HCT116 (cell line): ENCODE measurements around the gene EZH2. TPM values are rescaled to one million over a fixed set of nuclear protein-coding genes. Genes with fewer than 3 reads are reported as not detected.

Experiments
- ATAC-seq: fragments of 200-7000 bp; cut with Tn5 transposase; 2 replicates; pipeline ENCODE4 v1.9.1; 2020; ENCODE audit warnings: mild to moderate bottlenecking, moderate library complexity
- BruUV-seq: library from RNA; stranded (reverse); fragments of 400-500 nt; replicated peaks from 2 replicates; lab custom pipeline; 2021; lab: Mats Ljungman, UMichigan
- CTCF ChIA-PET: fragments of 300-600 bp; sonication (Branson Sonifier 250); formaldehyde crosslinking; loops from one replicate; lab custom pipeline; 2021; ENCODE audit warnings: antibody characterized with exemption; lab: Charles Lee
- POLR2A ChIA-PET: fragments of 300-600, 350-600 bp; sonication (Branson Sonifier 250); formaldehyde crosslinking; loops from one replicate; lab custom pipeline; 2021; ENCODE audit warnings: antibody characterized with exemption; lab: Charles Lee
- RAD21 ChIA-PET, 2 experiments: fragments of 300-600 bp; sonication (Branson Sonifier 250); formaldehyde crosslinking; loops; one replicate each; lab custom pipeline; 2023; ENCODE audit warnings: low total read pairs in 2 of 2; ENCODE audit not compliant: uncharacterized antibody in 2 of 2, unreplicated experiment in 2 of 2, low non-redundant PET in 1 of 2; lab: Charles Lee
- DNase-seq: peaks from one replicate; pipeline ENCODE4 v3.0.0-alpha.2; 2010; ENCODE audit warnings: low read depth, low spot score
- H2AFZ ChIP-seq: fragments of 200-600 bp; shearing (Covaris generic), sonication (generic); 2 replicates; pipeline ENCODE4 v1.6.1; 2017; ENCODE audit warnings: low read depth, mixed run types, mixed read lengths, antibody characterized with exemption, low read length; ENCODE audit not compliant: poor library complexity, severe bottlenecking
- H3K27ac ChIP-seq: 2 replicates; pipeline ENCODE4 v1.5.1; 2012; ENCODE audit warnings: low read depth, low read length
- H3K27me3 ChIP-seq: fragments of 200-600 bp; sonication (generic); 2 replicates; pipeline ENCODE4 v1.6.1; 2016; ENCODE audit warnings: mixed run types, low read length, mixed read lengths; ENCODE audit not compliant: insufficient read depth
- H3K36me3 ChIP-seq, 2 experiments: fragments of 200-500 bp in 1 of 2; fragments of 200-600 bp in 1 of 2; sonication (Bioruptor generic) in 1 of 2; sonication (generic) in 1 of 2; 2 replicates each; pipeline versions ENCODE4 v1.5.1 to v1.6.1; 2014 to 2016; ENCODE audit warnings: low read length in 2 of 2, inconsistent platforms in 1 of 2, mixed read lengths in 1 of 2, mixed run types in 1 of 2; ENCODE audit not compliant: insufficient read depth in 2 of 2, control insufficient read depth in 1 of 2
- H3K4me1 ChIP-seq, 2 experiments: fragments of 200-600 bp in 1 of 2; sonication (generic) in 1 of 2; 2 replicates each; pipeline versions ENCODE4 v1.5.1 to v1.6.1; 2012 to 2017; ENCODE audit warnings: low read length in 2 of 2, inconsistent platforms in 1 of 2, mild to moderate bottlenecking in 1 of 2, mixed read lengths in 1 of 2, mixed run types in 1 of 2, moderate library complexity in 1 of 2; ENCODE audit not compliant: insufficient read depth in 2 of 2, control insufficient read depth in 1 of 2
- H3K4me2 ChIP-seq: fragments of 200-600 bp; sonication (generic); 2 replicates; pipeline ENCODE4 v1.6.1; 2017; ENCODE audit warnings: mixed run types, low read length, mixed read lengths
- H3K4me3 ChIP-seq, 2 experiments: fragments of 200-600 bp in 1 of 2; sonication (generic) in 1 of 2; replicated peaks in 1 of 2; 2 replicates each; pipeline ENCODE4 v1.5.1; 2011 to 2016; ENCODE audit warnings: low read length in 2 of 2, control low read depth in 1 of 2, low read depth in 1 of 2, mild to moderate bottlenecking in 1 of 2, mixed read lengths in 1 of 2, mixed run types in 1 of 2
- H3K79me2 ChIP-seq: fragments of 200-600 bp; sonication (generic); 2 replicates; pipeline ENCODE4 v1.6.1; 2017; ENCODE audit warnings: mild to moderate bottlenecking, mixed run types, low read length, moderate library complexity, mixed read lengths; ENCODE audit not compliant: insufficient read depth
- H3K9ac ChIP-seq: fragments of 200-600 bp; sonication (generic); 2 replicates; pipeline ENCODE4 v1.6.1; 2016; ENCODE audit warnings: low read length, mixed read lengths
- H3K9me2 ChIP-seq: fragments of 200-600 bp; sonication (generic), shearing (Covaris generic); 2 replicates; pipeline ENCODE4 v1.6.1; 2017; ENCODE audit warnings: mixed run types, mild to moderate bottlenecking, moderate library complexity; ENCODE audit not compliant: insufficient read depth
- H3K9me3 ChIP-seq, 2 experiments: fragments of 200-500 bp in 1 of 2; fragments of 200-600 bp in 1 of 2; sonication (Bioruptor generic) in 1 of 2; sonication (generic) in 1 of 2; 2 replicates each; pipeline ENCODE4 v1.6.1; 2014 to 2017; ENCODE audit warnings: low read length in 2 of 2, mixed read lengths in 2 of 2, inconsistent platforms in 1 of 2, low read depth in 1 of 2, mild to moderate bottlenecking in 1 of 2, mixed run types in 1 of 2, moderate library complexity in 1 of 2; ENCODE audit not compliant: control insufficient read depth in 1 of 2, insufficient read depth in 1 of 2
- H4K20me1 ChIP-seq: fragments of 200-600 bp; sonication (generic), shearing (Covaris generic); 2 replicates; pipeline ENCODE4 v1.6.1; 2017; ENCODE audit warnings: mixed run types, mild to moderate bottlenecking, moderate library complexity; ENCODE audit not compliant: insufficient read depth
- CEBPB ChIP-seq: IDR thresholded peaks from 2 replicates; pipeline ENCODE4 v1.6.1; 2012; ENCODE audit warnings: low read depth
- EGR1 ChIP-seq: IDR thresholded peaks from 2 replicates; pipeline ENCODE4 v1.6.1; 2012; ENCODE audit warnings: low read depth
- ELF1 ChIP-seq: IDR thresholded peaks from 2 replicates; pipeline ENCODE4 v1.6.1; 2012; ENCODE audit warnings: low read depth, borderline replicate concordance
- EZH2phosphoT487 ChIP-seq: fragments of 200-600 bp; IDR thresholded peaks from 2 replicates; pipeline ENCODE4 v1.6.1; 2018; ENCODE audit warnings: antibody characterized with exemption, borderline replicate concordance
- JUND ChIP-seq: IDR thresholded peaks from 2 replicates; pipeline ENCODE4 v1.6.1; 2012
- MAX ChIP-seq: IDR thresholded peaks from 2 replicates; pipeline ENCODE4 v1.6.1; 2012
- POLR2AphosphoS5 ChIP-seq: IDR thresholded peaks from 2 replicates; pipeline ENCODE4 v1.6.1; 2011; ENCODE audit warnings: mild to moderate bottlenecking, low read depth, low read length, moderate library complexity
- RAD21 ChIP-seq: IDR thresholded peaks from 2 replicates; pipeline ENCODE4 v1.6.1; 2012; ENCODE audit warnings: low read depth, mild to moderate bottlenecking
- REST ChIP-seq: IDR thresholded peaks from 2 replicates; pipeline ENCODE4 v1.6.1; 2012; ENCODE audit warnings: low read depth
- SIN3A ChIP-seq: IDR thresholded peaks from 2 replicates; pipeline ENCODE4 v1.6.1; 2012; ENCODE audit warnings: low read depth
- SP1 ChIP-seq: IDR thresholded peaks from 2 replicates; pipeline ENCODE4 v1.6.1; 2012; ENCODE audit warnings: low read depth
- SRF ChIP-seq: IDR thresholded peaks from 2 replicates; pipeline ENCODE4 v1.6.1; 2012; ENCODE audit warnings: low read depth
- TCF7L2 ChIP-seq: IDR thresholded peaks from 2 replicates; pipeline ENCODE4 v1.7.0; 2011; ENCODE audit warnings: borderline replicate concordance, inconsistent platforms; ENCODE audit not compliant: insufficient read depth, insufficient read length; ENCODE audit errors: extremely low read depth
- YY1 ChIP-seq: IDR thresholded peaks from 2 replicates; pipeline ENCODE4 v1.6.1; 2011; ENCODE audit warnings: low read length, low read depth, moderate library complexity, mild to moderate bottlenecking; ENCODE audit not compliant: insufficient replicate concordance; ENCODE audit errors: extremely low read depth
- ZFX ChIP-seq: fragments of 450-650 bp; IDR thresholded peaks from 2 replicates; pipeline ENCODE4 v1.6.1; 2017
- ZNF274 ChIP-seq: fragments of 200-500 bp; sonication (Bioruptor generic); IDR thresholded peaks from 2 replicates; pipeline ENCODE4 v1.6.1; 2014; ENCODE audit warnings: mild to moderate bottlenecking, low read depth, low read length, inconsistent platforms
- intact Hi-C: fragments of 100-400 bp; cut with micrococcal nuclease; formaldehyde crosslinking; loops from 2 replicates; pipeline ENCODE4 v1.10.0; 2022
- total RNA-seq: library from RNA; stranded (reverse); gene quantifications from one replicate; pipeline ENCODE4 v1.2.1, GENCODE V29; 2021; ENCODE audit not compliant: unreplicated experiment
- TF ChIP-seq, protein P1 (sequence below): IDR thresholded peaks from 2 replicates; pipeline ENCODE4 v1.6.1; 2012

The EZH2 gene
- total RNA-seq, 1 experiment from 2014 or later: 55.2 TPM

GRCh38 chr7:148763622-148764021, 120.5 kb downstream of the EZH2 start:
- DNase-seq: no peak
- no peaks in the 10 kb centered on the region for H3K27me3 ChIP-seq
- H3K4me2 ChIP-seq: no peak overlapping the region
- TF ChIP-seq CEBPB: no peak
- TF ChIP-seq TCF7L2: no peak
- no peak for TF ChIP-seq SIN3A
- TF ChIP-seq ZFX: no peak
- TF ChIP-seq EGR1: no peak
- no peak for TF ChIP-seq SP1
- TF ChIP-seq SRF: no peak
- no peak for TF ChIP-seq RAD21
- TF ChIP-seq ZNF274: no peak
- TF ChIP-seq, protein P1, sequence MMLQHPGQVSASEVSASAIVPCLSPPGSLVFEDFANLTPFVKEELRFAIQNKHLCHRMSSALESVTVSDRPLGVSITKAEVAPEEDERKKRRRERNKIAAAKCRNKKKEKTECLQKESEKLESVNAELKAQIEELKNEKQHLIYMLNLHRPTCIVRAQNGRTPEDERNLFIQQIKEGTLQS: no peak
- no peak for TF ChIP-seq JUND
- TF ChIP-seq POLR2AphosphoS5: no peak
- TF ChIP-seq YY1: no peak
- no peak for TF ChIP-seq REST
- TF ChIP-seq ELF1: no peak
- TF ChIP-seq MAX: no peak
- TF ChIP-seq EZH2phosphoT487: no peak
- peaks cover 3 to 5% of the 10 kb centered on the region in 2 experiments; a peak in 3 of 4 replicates for H3K36me3 ChIP-seq
- no peaks in the 10 kb centered on the region for H3K4me1 ChIP-seq
- H3K4me3 ChIP-seq: no peak overlapping the region
- RAD21 ChIA-PET: no interaction called here
- H4K20me1 ChIP-seq: no peaks in the 10 kb centered on the region
- no peak overlapping the region for H3K27ac ChIP-seq
- POLR2A ChIA-PET: no interaction called here
- CTCF ChIA-PET: no interaction called here
- no TSS peak for BruUV-seq
- H3K9me3 ChIP-seq: no peaks in the 10 kb centered on the region
- 0 out of 2 replicates have a peak, but pooled peaks cover 5% of the 10 kb centered on the region for H3K79me2 ChIP-seq
- no peak overlapping the region for H3K9ac ChIP-seq
- intact Hi-C loops: no loop called here
- H3K9me2 ChIP-seq: no peaks in the 10 kb centered on the region
- no peak for ATAC-seq
- H2AFZ ChIP-seq: no peak overlapping the region
